Naive thymus-derived CD4-positive, alpha-beta T cell (primary cell): ENCODE measurements around the gene ZNF334. TPM values are rescaled to one million over a fixed set of nuclear protein-coding genes. Genes with fewer than 3 reads are reported as not detected.

ENCODE experiments used
- polyA plus RNA-seq, 2 donors: library from polyadenylated mRNA; unstranded; fragments of 300-500 nt; fragmentation: Illumina TruSeq; gene quantifications; one replicate each; pipeline ENCODE4 v1.2.3, GENCODE V29; 2021
- total RNA-seq, 6 experiments: library from RNA in 5 of 6; stranded (reverse) in 5 of 6; gene quantifications; 1 replicate in 5 of 6; 2 replicates in 1 of 6; pipeline ENCODE4 v1.2.3 and lab custom pipeline; 2021 to 2026

The ZNF334 gene
- total and polyA plus RNA-seq, 7 experiments from 2014 or later = 0.50 to 1.7 (median 0.71) TPM; not detected in 4

Other genes starting within 250 kb of the ZNF334 start
- not detected for gene CDH22, start 205.1 kb downstream of the ZNF334 start, total RNA-seq
- gene CDH22, start 205.1 kb downstream of the ZNF334 start, polyA plus RNA-seq = not detected
- 100 to 1,000 TPM in 1 of 5 experiments, 10 to 100 TPM in 4; 50.8 to 104 (median 52.3) TPM for gene ELMO2, start 106.9 kb downstream of the ZNF334 start, total RNA-seq
- 10 to 100 TPM; 35.6 to 67.4 TPM for gene ELMO2, start 106.9 kb downstream of the ZNF334 start, polyA plus RNA-seq
- not detected for gene OCSTAMP, start 37.1 kb upstream of the ZNF334 start, total RNA-seq
- not detected for gene OCSTAMP, start 37.1 kb upstream of the ZNF334 start, polyA plus RNA-seq
- under 1 TPM in 4 of 5 experiments, not detected in 1; 0.16 to 0.41 (median 0.30) TPM for gene SLC13A3, start 137.9 kb upstream of the ZNF334 start, total RNA-seq
- gene SLC13A3, start 137.9 kb upstream of the ZNF334 start, polyA plus RNA-seq = not detected
- gene TP53RK, start 175.9 kb upstream of the ZNF334 start, total RNA-seq = 10 to 100 TPM in 3 of 5 experiments, 1 to 10 TPM in 2; 4.4 to 27.7 (median 17.7) TPM
- 10 to 100 TPM; 11.2 to 16.2 TPM for gene TP53RK, start 175.9 kb upstream of the ZNF334 start, polyA plus RNA-seq
- under 1 TPM in 2 of 5 experiments, not detected in 3; 0.05 to 0.17 TPM for gene SLC2A10, start 196.1 kb upstream of the ZNF334 start, total RNA-seq
- not detected for gene SLC2A10, start 196.1 kb upstream of the ZNF334 start, polyA plus RNA-seq